K562 (cell line): Measurements from ENCODE around the gene TTC19. TPM values are rescaled to one million over a fixed set of nuclear protein-coding genes. Genes with fewer than 3 reads are reported as not detected.

Experiments
- ATF7 ChIP-seq: fragments of 450-650 bp; IDR thresholded peaks from 2 replicates; pipeline ENCODE4 v1.7.1; 2014; ENCODE audit warnings: mild to moderate bottlenecking, moderate library complexity
- CBFA2T2 ChIP-seq: fragments of 450-650 bp; conservative IDR thresholded peaks from 2 replicates; pipeline ENCODE4 v1.6.1; 2017; ENCODE audit warnings: mild to moderate bottlenecking
- CBX3 ChIP-seq, 2 experiments: IDR thresholded peaks; 1 replicate in 1 of 2; 2 replicates in 1 of 2; pipeline ENCODE4 v1.6.1; 2012; ENCODE audit warnings: inconsistent platforms in 2 of 2, low read length in 2 of 2, borderline replicate concordance in 1 of 2, control low read depth in 1 of 2
- CC2D1A ChIP-seq: fragments of 450-650 bp; IDR thresholded peaks from 2 replicates; pipeline ENCODE4 v1.6.1; 2017; ENCODE audit warnings: mild to moderate bottlenecking
- CTBP1 ChIP-seq: fragments of 450-650 bp; IDR thresholded peaks from 2 replicates; pipeline ENCODE4 v1.6.1; 2016; ENCODE audit warnings: borderline replicate concordance
- E2F3 ChIP-seq: fragments of 250-450 bp; sonication (Bioruptor Pico); IDR thresholded peaks from 2 replicates; pipeline ENCODE4 v1.4.0; 2020; ENCODE audit warnings: mild to moderate bottlenecking
- ESRRB ChIP-seq: fragments of 250-450 bp; sonication (Bioruptor Pico); IDR thresholded peaks from 2 replicates; pipeline ENCODE4 v1.5.0; 2020; ENCODE audit warnings: mild to moderate bottlenecking, moderate library complexity, borderline replicate concordance
- GTF2A2 ChIP-seq: IDR thresholded peaks from 2 replicates; pipeline ENCODE4 v1.6.1; 2016; ENCODE audit warnings: mild to moderate bottlenecking, missing genetic modification characterization, missing compliant biosample characterization
- HBP1 ChIP-seq: fragments of 450-650 bp; formaldehyde crosslinking; IDR thresholded peaks from 2 replicates; pipeline ENCODE4 v1.4.0; 2022; ENCODE audit warnings: missing genetic modification characterization
- JUND ChIP-seq, 2 experiments: IDR thresholded peaks; 2 replicates in 1 of 2; 3 replicates in 1 of 2; pipeline ENCODE4 v1.6.1; 2011; ENCODE audit warnings: borderline replicate concordance in 2 of 2, low read depth in 2 of 2, low read length in 2 of 2, improper control_type of control experiment in 1 of 2, missing biosample characterization in 1 of 2, missing genetic modification characterization in 1 of 2, missing genetic modification reagents in 1 of 2
- KLF16 ChIP-seq: IDR thresholded peaks from 2 replicates; pipeline ENCODE4 v1.6.1; 2016; ENCODE audit warnings: antibody characterized with exemption
- NCOR1 ChIP-seq: fragments of 450-650 bp; IDR thresholded peaks from 2 replicates; pipeline ENCODE4 v1.6.1; 2016; ENCODE audit warnings: mild to moderate bottlenecking, moderate library complexity
- NRF1 ChIP-seq, 2 experiments: fragments of 450-650 bp; IDR thresholded peaks in 1 of 2; conservative IDR thresholded peaks in 1 of 2; 2 replicates each; pipeline ENCODE4 v1.6.1; 2014; ENCODE audit warnings: mild to moderate bottlenecking in 2 of 2
- SMARCE1 ChIP-seq: fragments of 450-650 bp; IDR thresholded peaks from 2 replicates; pipeline ENCODE4 v1.7.1; 2016; ENCODE audit warnings: mild to moderate bottlenecking
- SREBF2 ChIP-seq: sonication (generic); formaldehyde crosslinking; IDR thresholded peaks from 2 replicates; pipeline ENCODE4 v1.4.0; 2020; ENCODE audit warnings: mild to moderate bottlenecking, missing genetic modification reagents
- XRCC3 ChIP-seq: fragments of 450-650 bp; IDR thresholded peaks from 2 replicates; pipeline ENCODE4 v1.6.1; 2017; ENCODE audit warnings: mild to moderate bottlenecking, moderate library complexity
- ZBTB17 ChIP-seq: fragments of 450-650 bp; formaldehyde crosslinking; IDR thresholded peaks from 2 replicates; pipeline ENCODE4 v1.4.0; 2020; ENCODE audit warnings: mild to moderate bottlenecking
- ZBTB2 ChIP-seq: fragments of 450-650 bp; IDR thresholded peaks from 2 replicates; pipeline ENCODE4 v1.6.1; 2016; ENCODE audit warnings: antibody characterized with exemption
- ZNF12 ChIP-seq: sonication (generic); formaldehyde crosslinking; IDR thresholded peaks from 2 replicates; pipeline ENCODE4 v1.4.0; 2020; ENCODE audit warnings: mild to moderate bottlenecking, missing genetic modification reagents
- ZNF780A ChIP-seq: fragments of 250-450 bp; sonication (Bioruptor Pico); IDR thresholded peaks from 2 replicates; pipeline ENCODE4 v1.5.0; 2021; ENCODE audit warnings: mild to moderate bottlenecking
- polyA plus RNA-seq, 8 experiments: library from polyadenylated mRNA; depleted of rRNA in 4 of 8; stranded (reverse) in 5 of 8; unstranded in 3 of 8; fragments of >200 nt; fragmentation: Nextera tagmentation in 2 of 8; fragmentation: Illumina TruSeq in 1 of 8; extraction: Ambion mirVana in 2 of 8; extraction: Trizol in 1 of 8; gene quantifications; 2 replicates each; pipeline versions ENCODE4 v1.2.1 to v1.2.3, GENCODE V29; 2011 to 2014; ENCODE audit warnings: inconsistent platforms in 1 of 8, missing spikeins in 1 of 8
- total RNA-seq, 7 experiments: library from RNA; depleted of rRNA in 6 of 7; stranded (reverse); fragments of >200 nt in 6 of 7; fragmentation: Illumina TruSeq in 2 of 7; extraction: Trizol in 2 of 7; gene quantifications; 2 replicates each; pipeline versions ENCODE4 v1.2.1 to v1.2.3, GENCODE V29; 2011 to 2021; ENCODE audit warnings: low replicate concordance in 1 of 7
- TF ChIP-seq, protein P1 (sequence below), 2 experiments: fragments of 450-650 bp; IDR thresholded peaks; 2 replicates each; pipeline ENCODE4 v1.6.1; 2018; ENCODE audit warnings: mild to moderate bottlenecking in 2 of 2, low read depth in 1 of 2; ENCODE audit not compliant: partially characterized antibody in 2 of 2
- TF ChIP-seq, protein P2 (sequence below): fragments of 250-450 bp; sonication (Bioruptor Pico); IDR thresholded peaks from 2 replicates; pipeline ENCODE4 v1.5.0; 2021

TTC19 gene
- total and polyA plus RNA-seq, 9 of the 15 experiments (the other 6 are each of a cell fraction or from before 2014, with no cell fraction given) = 8.1 to 60.8 (median 25.3) TPM

DNA sequence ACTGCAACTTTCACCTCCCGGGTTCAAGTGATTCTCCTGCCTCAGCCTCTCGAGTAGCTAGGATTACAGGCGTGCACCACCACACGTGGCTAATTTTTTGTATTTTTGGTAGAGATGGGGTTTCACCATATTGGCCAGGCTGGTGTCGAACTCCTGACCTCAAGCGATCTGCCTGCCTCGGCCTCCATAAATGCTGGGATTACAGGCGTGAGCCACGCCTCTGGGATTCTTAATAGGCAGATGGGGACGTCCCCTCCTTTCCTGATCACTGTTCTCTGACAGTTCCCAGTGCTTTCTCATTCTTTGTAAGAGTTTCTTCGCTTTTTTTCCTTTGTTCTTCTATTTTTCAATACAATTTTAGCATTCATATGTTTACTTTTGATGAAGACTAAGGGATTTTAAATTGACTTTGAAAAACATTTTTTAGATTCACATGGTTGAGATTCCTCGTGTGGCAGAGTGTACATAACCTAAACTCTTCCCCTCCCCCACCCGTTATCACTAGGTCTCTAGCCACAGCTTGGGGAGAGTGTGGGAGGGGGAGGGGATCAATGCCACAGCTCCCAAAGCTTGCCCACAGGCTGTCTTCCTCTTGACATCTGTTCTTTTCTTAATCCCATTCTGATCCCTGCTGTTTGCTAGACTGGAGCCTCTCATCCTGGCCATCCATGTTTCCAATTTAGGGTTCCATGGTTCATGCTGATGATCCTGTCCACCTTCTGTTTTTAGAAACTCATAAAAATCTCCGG is 43.7 kb upstream of the TTC19 start (continued):
- peak; percentile 53; the same call in 1 of the 2 replicates for TF ChIP-seq ZBTB2
- TF ChIP-seq KLF16 = 0 out of 2 replicates have a peak, but pooled peaks have one; percentile 17
- peak; percentile 56 for TF ChIP-seq NCOR1
- TF ChIP-seq ATF7 = 0 out of 2 replicates have a peak, but pooled peaks have one; percentile 16
- TF ChIP-seq SREBF2 (CRISPR knock-in tag) = no peak
- TF ChIP-seq CBX3 (IDR thresholded peaks at IDR 0.05; ENCODE audit: borderline replicate concordance in 1 of 2, low read length in 2 of 2) = no peak
- peak; percentile 46; the same call in 1 of the 2 replicates for TF ChIP-seq JUND (IDR thresholded peaks at IDR 0.05; ENCODE audit: borderline replicate concordance, low read depth, low read length)
- peak; percentile 34; the same call in 1 of the 3 replicates for TF ChIP-seq JUND (tag; IDR thresholded peaks at IDR 0.05; ENCODE audit: borderline replicate concordance, low read depth, low read length)
- TF ChIP-seq CBFA2T2 = peak; percentile 61
- no peak for TF ChIP-seq NRF1 (conservative IDR thresholded peaks at IDR 0.05 in 1 of 2, IDR thresholded peaks at IDR 0.05 in 1 of 2)
- TF ChIP-seq ZNF12 = no peak
- TF ChIP-seq GTF2A2 (tag) = no peak
- TF ChIP-seq ESRRB (CRISPR knock-in tag) = no peak
- TF ChIP-seq ZNF780A (CRISPR knock-in tag) = no peak
- TF ChIP-seq, protein P1, sequence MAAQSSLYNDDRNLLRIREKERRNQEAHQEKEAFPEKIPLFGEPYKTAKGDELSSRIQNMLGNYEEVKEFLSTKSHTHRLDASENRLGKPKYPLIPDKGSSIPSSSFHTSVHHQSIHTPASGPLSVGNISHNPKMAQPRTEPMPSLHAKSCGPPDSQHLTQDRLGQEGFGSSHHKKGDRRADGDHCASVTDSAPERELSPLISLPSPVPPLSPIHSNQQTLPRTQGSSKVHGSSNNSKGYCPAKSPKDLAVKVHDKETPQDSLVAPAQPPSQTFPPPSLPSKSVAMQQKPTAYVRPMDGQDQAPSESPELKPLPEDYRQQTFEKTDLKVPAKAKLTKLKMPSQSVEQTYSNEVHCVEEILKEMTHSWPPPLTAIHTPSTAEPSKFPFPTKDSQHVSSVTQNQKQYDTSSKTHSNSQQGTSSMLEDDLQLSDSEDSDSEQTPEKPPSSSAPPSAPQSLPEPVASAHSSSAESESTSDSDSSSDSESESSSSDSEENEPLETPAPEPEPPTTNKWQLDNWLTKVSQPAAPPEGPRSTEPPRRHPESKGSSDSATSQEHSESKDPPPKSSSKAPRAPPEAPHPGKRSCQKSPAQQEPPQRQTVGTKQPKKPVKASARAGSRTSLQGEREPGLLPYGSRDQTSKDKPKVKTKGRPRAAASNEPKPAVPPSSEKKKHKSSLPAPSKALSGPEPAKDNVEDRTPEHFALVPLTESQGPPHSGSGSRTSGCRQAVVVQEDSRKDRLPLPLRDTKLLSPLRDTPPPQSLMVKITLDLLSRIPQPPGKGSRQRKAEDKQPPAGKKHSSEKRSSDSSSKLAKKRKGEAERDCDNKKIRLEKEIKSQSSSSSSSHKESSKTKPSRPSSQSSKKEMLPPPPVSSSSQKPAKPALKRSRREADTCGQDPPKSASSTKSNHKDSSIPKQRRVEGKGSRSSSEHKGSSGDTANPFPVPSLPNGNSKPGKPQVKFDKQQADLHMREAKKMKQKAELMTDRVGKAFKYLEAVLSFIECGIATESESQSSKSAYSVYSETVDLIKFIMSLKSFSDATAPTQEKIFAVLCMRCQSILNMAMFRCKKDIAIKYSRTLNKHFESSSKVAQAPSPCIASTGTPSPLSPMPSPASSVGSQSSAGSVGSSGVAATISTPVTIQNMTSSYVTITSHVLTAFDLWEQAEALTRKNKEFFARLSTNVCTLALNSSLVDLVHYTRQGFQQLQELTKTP (IDR thresholded peaks at IDR 0.05; ENCODE audit: low read depth in 1 of 2, partially characterized antibody in 2 of 2) = peak in 1 of 2 experiments; percentile 26
- TF ChIP-seq SMARCE1 = 0 out of 2 replicates have a peak, but pooled peaks have one; percentile 62
- no peak for TF ChIP-seq E2F3
- TF ChIP-seq, protein P2, sequence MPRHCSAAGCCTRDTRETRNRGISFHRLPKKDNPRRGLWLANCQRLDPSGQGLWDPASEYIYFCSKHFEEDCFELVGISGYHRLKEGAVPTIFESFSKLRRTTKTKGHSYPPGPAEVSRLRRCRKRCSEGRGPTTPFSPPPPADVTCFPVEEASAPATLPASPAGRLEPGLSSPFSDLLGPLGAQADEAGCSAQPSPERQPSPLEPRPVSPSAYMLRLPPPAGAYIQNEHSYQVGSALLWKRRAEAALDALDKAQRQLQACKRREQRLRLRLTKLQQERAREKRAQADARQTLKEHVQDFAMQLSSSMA (CRISPR knock-in tag) = no peak
- no peak for TF ChIP-seq XRCC3
- TF ChIP-seq CTBP1 = 0 out of 2 replicates have a peak, but pooled peaks have one; percentile 33
- no peak for TF ChIP-seq HBP1 (CRISPR knock-in tag)
- TF ChIP-seq ZBTB17 (CRISPR knock-in tag) = no peak
- no peak for TF ChIP-seq CC2D1A
